Measurements from ENCODE around the gene NRXN3.

DNA sequence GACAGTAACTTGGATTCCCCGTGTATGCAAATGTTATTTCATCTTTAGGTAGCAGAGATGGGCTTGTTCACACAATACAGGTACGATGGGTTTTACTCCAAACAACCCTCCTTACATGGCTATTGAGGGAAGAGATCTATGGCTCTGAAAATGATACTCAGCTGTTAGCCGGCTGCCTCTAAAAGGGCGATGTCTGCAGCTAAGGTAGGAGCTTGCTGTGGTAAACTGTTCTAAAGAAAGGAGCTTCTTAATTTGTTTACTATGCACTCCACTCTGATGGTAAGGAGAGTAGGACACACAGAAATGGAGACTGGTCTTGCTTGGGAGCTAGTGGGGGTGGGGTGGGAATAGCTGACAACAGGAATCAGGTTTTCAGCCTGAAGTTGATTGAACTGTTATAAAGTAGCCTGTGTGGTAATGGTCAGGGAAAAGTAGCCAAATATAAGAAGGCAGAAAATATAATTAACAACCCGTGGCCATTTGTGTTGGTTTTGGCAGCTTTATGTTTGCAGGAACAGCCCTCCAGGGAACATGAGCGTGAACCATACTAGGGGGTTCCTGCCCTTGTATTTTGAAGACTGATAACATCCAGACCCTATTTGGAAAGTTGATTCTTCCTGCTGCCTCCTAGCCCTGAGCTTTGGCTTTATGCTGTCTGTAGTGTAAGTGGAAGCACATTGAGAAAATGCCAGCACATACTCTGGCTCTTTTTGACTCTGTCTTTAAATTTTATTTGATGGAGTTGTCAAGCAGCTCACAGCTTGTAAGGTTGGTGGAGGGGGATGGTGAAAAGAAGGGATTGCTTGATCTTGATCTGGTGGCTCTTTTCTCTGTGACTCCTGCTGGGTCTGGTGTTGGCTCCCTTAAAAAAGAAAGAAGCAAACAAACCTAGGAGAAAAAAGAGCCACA, 1111.3 kb downstream of the NRXN3 start:
- TF ChIP-seq, protein P1, sequence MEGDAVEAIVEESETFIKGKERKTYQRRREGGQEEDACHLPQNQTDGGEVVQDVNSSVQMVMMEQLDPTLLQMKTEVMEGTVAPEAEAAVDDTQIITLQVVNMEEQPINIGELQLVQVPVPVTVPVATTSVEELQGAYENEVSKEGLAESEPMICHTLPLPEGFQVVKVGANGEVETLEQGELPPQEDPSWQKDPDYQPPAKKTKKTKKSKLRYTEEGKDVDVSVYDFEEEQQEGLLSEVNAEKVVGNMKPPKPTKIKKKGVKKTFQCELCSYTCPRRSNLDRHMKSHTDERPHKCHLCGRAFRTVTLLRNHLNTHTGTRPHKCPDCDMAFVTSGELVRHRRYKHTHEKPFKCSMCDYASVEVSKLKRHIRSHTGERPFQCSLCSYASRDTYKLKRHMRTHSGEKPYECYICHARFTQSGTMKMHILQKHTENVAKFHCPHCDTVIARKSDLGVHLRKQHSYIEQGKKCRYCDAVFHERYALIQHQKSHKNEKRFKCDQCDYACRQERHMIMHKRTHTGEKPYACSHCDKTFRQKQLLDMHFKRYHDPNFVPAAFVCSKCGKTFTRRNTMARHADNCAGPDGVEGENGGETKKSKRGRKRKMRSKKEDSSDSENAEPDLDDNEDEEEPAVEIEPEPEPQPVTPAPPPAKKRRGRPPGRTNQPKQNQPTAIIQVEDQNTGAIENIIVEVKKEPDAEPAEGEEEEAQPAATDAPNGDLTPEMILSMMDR (IDR thresholded peaks at IDR 0.05): no peak
- TF ChIP-seq EZH2 (IDR thresholded peaks at IDR 0.05; ENCODE audit: borderline replicate concordance, insufficient read depth, low read depth, low read length, poor library complexity, severe bottlenecking): no peak
